ENCODE data around the gene RORB.

The RORB gene

DNA sequence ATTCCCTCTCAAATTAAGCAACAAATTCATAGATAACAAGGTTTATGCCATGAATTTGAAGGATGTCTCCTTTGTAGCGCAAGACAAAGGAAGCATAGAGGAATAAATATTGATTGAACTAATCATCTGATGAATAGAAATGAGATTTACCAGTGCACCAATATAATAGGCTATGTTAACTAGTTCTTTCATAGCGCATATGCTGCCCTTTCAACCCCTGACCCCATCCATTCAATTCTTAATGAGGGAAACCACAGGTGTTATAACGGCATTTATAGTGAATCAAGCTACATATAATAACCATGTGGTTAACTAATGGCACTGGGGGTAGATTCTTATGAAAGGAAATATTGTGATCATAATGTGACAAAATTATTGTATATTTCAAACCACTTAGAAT lies 6.5 kb downstream of the RORB start:
- ChIA-PET POLR2A (ENCODE audit: low non-redundant PET) (no interaction called here), CTCF (interaction anchor here (0.6 kb wide), 1 partner anchor 1018 kb away, joined by 3 read pairs; no protein-coding TSS in a partner anchor)
- TF ChIP-seq, protein P1, sequence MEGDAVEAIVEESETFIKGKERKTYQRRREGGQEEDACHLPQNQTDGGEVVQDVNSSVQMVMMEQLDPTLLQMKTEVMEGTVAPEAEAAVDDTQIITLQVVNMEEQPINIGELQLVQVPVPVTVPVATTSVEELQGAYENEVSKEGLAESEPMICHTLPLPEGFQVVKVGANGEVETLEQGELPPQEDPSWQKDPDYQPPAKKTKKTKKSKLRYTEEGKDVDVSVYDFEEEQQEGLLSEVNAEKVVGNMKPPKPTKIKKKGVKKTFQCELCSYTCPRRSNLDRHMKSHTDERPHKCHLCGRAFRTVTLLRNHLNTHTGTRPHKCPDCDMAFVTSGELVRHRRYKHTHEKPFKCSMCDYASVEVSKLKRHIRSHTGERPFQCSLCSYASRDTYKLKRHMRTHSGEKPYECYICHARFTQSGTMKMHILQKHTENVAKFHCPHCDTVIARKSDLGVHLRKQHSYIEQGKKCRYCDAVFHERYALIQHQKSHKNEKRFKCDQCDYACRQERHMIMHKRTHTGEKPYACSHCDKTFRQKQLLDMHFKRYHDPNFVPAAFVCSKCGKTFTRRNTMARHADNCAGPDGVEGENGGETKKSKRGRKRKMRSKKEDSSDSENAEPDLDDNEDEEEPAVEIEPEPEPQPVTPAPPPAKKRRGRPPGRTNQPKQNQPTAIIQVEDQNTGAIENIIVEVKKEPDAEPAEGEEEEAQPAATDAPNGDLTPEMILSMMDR (conservative IDR thresholded peaks at IDR 0.05; ENCODE audit: low read depth): no peak
- no peak for DNase-seq (ENCODE audit: low spot score)
- no peak overlapping the region for H3K27ac ChIP-seq

GRCh38 chr9:74511333-74511732 lies 14.2 kb downstream of the RORB start:
- TF ChIP-seq, protein P1 (conservative IDR thresholded peaks at IDR 0.05; ENCODE audit: low read depth): no peak
- no peak overlapping the region for H3K27ac ChIP-seq
- DNase-seq (ENCODE audit: low spot score): no peak
- CTCF ChIA-PET: no interaction called here
- POLR2A ChIA-PET (ENCODE audit: low non-redundant PET): no interaction called here

GRCh38 chr9:74512416-74512815 lies 15.3 kb downstream of the RORB start:
- ChIA-PET CTCF (no interaction called here), POLR2A (ENCODE audit: low non-redundant PET) (no interaction called here)
- TF ChIP-seq, protein P1 (conservative IDR thresholded peaks at IDR 0.05; ENCODE audit: low read depth): no peak
- DNase-seq (ENCODE audit: low spot score): no peak
- no peak overlapping the region for H3K27ac ChIP-seq

DNA sequence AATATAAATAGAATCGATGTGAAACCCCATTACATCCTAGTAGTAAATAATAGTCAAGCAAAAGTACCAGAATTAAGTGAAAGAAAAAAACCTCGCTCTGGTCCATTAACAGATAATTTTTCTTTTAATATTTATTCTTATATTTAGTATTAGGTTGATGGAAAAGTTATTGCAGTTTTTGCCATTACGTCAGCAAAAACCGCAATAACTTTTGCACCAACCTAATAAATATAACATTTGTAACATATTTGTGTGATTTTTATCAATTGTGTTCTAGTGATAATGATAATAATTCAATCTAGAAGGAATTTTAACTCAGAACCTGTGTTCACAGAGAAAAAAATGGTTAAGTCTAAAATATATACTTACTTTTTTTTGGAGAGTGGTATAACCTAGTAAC lies 16.1 kb downstream of the RORB start:
- H3K27ac ChIP-seq: no peak overlapping the region
- TF ChIP-seq, protein P1 (conservative IDR thresholded peaks at IDR 0.05; ENCODE audit: low read depth): no peak
- no peak for DNase-seq (ENCODE audit: low spot score)
- CTCF ChIA-PET: no interaction called here
- POLR2A ChIA-PET (ENCODE audit: low non-redundant PET): no interaction called here

- POLR2A ChIA-PET (ENCODE audit: low non-redundant PET): no interaction called here
Observed at GRCh38 chr9:74517188-74517587, 20.1 kb downstream of the RORB start.

DNA sequence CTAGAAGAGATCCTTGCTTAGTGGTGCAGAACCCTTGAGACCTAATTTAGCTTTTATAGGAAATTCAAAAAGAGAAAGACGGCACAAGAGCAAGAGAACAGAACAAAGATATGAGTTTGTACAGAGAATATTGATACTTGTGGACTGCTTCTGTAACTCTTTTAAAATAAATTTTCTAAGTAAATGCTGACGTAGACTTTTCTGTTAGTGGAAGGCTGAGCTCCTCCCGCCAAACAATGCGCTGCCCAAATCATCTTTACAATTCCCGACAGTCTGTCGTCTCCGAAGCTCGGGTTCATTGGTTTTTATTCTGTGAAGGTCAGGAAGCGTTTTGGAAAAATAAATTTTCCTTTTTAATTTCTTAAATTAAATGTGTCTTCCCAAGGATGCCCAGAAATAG lies 22.3 kb downstream of the RORB start:
- no peak overlapping the region for H3K27ac ChIP-seq
- CTCF ChIA-PET: interaction anchor here (0.6 kb wide), 1 partner anchor 835 kb away, joined by 6 read pairs; no protein-coding TSS in a partner anchor
- POLR2A ChIA-PET (ENCODE audit: low non-redundant PET): no interaction called here

More at GRCh38 chr9:74517188-74517587, 20.1 kb downstream of the RORB start:
- H3K27ac ChIP-seq: no peak overlapping the region
- DNase-seq (ENCODE audit: low spot score): no peak
- CTCF ChIA-PET: no interaction called here
- TF ChIP-seq, protein P1 (conservative IDR thresholded peaks at IDR 0.05; ENCODE audit: low read depth): no peak

More for the DNA sequence above, 22.3 kb downstream of the RORB start:
- TF ChIP-seq, protein P1 (conservative IDR thresholded peaks at IDR 0.05; ENCODE audit: low read depth): no peak
- DNase-seq (ENCODE audit: low spot score): no peak
